K562 (cell line): ENCODE measurements around the gene PARD6A. TPM values are rescaled to one million over a fixed set of nuclear protein-coding genes. Genes with fewer than 3 reads are reported as not detected.
A peak's percentile ranks its signal among the peaks of the same experiment; 100 is the strongest.

ENCODE experiments used
- ATAC-seq: fragments of 200-7000 bp; cut with Tn5 transposase; 3 replicates; pipeline ENCODE4 v1.9.1; 2020; ENCODE audit warnings: moderate library complexity
- BruUV-seq: library from RNA; stranded (reverse); fragments of 400-500 nt; replicated peaks from 2 replicates; lab custom pipeline; 2021; lab: Mats Ljungman, UMichigan
- CTCF ChIA-PET: fragments of 300-600 bp; formaldehyde crosslinking; extraction: SDS; loops from one replicate; lab custom pipeline; 2021; ENCODE audit warnings: low intra/inter-chr PET ratio; lab: Yijun Ruan, JAX
- POLR2A ChIA-PET: fragments of 300-600, 350-650 bp; sonication (Branson Sonifier 250); formaldehyde crosslinking; extraction: SDS; loops from one replicate; lab custom pipeline; 2021; ENCODE audit warnings: antibody characterized with exemption, inconsistent platforms; lab: Yijun Ruan, JAX
- DNase-seq, 4 experiments: peaks; one replicate each; pipeline versions ENCODE4 v3.0.0 to v3.0.0-alpha.2; 2011 to 2018; ENCODE audit warnings: low spot score in 3 of 4, mixed read lengths in 3 of 4; ENCODE audit errors: extremely low read depth in 1 of 4
- FAIRE-seq: peaks from 2 replicates; lab custom pipeline; 2011; peaks lifted over from hg19 to GRCh38; lab: Jason Lieb, UNC
- H2AFZ ChIP-seq: 2 replicates; pipeline ENCODE4 v1.6.0; 2011; ENCODE audit warnings: low read depth, low read length, control low read depth, inconsistent platforms
- H3K27ac ChIP-seq: fragments of 200-600 bp; 3 replicates; pipeline ENCODE4 v1.8.0; 2011; ENCODE audit warnings: low read depth, mild to moderate bottlenecking, control low read depth, inconsistent platforms, low read length, moderate library complexity, mixed read lengths; ENCODE audit errors: extremely low read depth
- H3K27me3 ChIP-seq, 2 experiments: fragments of 300-600 bp in 1 of 2; 2 replicates in 1 of 2; 3 replicates in 1 of 2; pipeline versions ENCODE4 v1.6.0 to v1.8.0; 2011; ENCODE audit warnings: inconsistent platforms in 2 of 2, low read length in 2 of 2, mild to moderate bottlenecking in 1 of 2, mixed read lengths in 1 of 2, moderate library complexity in 1 of 2; ENCODE audit not compliant: control insufficient read depth in 2 of 2, insufficient read depth in 2 of 2
- H3K36me3 ChIP-seq: fragments of 300-600 bp; 3 replicates; pipeline ENCODE4 v1.8.0; 2011; ENCODE audit warnings: mild to moderate bottlenecking, low read length, inconsistent platforms; ENCODE audit not compliant: control insufficient read depth, insufficient read depth
- H3K4me1 ChIP-seq, 2 experiments: fragments of 200-600 bp in 1 of 2; replicated peaks in 1 of 2; 2 replicates in 1 of 2; 3 replicates in 1 of 2; pipeline versions ENCODE4 v1.5.1 to v1.8.0; 2011; ENCODE audit warnings: inconsistent platforms in 2 of 2, low read length in 2 of 2, mild to moderate bottlenecking in 1 of 2, mixed read lengths in 1 of 2, moderate library complexity in 1 of 2; ENCODE audit not compliant: control insufficient read depth in 2 of 2, insufficient read depth in 2 of 2
- H3K4me2 ChIP-seq: 2 replicates; pipeline ENCODE4 v1.6.1; 2011; ENCODE audit warnings: low read length, control low read depth, inconsistent platforms, mixed read lengths; ENCODE audit not compliant: insufficient read depth
- H3K4me3 ChIP-seq: fragments of 200-600 bp; sonication (generic), shearing (Covaris generic); 2 replicates; pipeline ENCODE4 v1.5.1; 2016; ENCODE audit warnings: control low read depth, inconsistent platforms
- H3K79me2 ChIP-seq: fragments of 200-600 bp; 3 replicates; pipeline ENCODE4 v1.8.0; 2011; ENCODE audit warnings: low read length, inconsistent platforms; ENCODE audit not compliant: control insufficient read depth, insufficient read depth
- H3K9ac ChIP-seq, 2 experiments: 2 replicates each; pipeline versions ENCODE4 v1.6.0 to v1.6.1; 2011; ENCODE audit warnings: low read depth in 2 of 2, low read length in 2 of 2, control low read depth in 1 of 2, inconsistent platforms in 1 of 2, mild to moderate bottlenecking in 1 of 2, mixed read lengths in 1 of 2; ENCODE audit not compliant: insufficient read depth in 1 of 2
- H3K9me1 ChIP-seq: one replicate; pipeline ENCODE4 v1.6.0; 2011; ENCODE audit warnings: inconsistent platforms, mild to moderate bottlenecking, low read length, moderate library complexity; ENCODE audit not compliant: control insufficient read depth, insufficient read depth
- H3K9me3 ChIP-seq: replicated peaks from 2 replicates; pipeline ENCODE4 v1.5.1; 2011; ENCODE audit warnings: low read depth, low read length, inconsistent platforms; ENCODE audit not compliant: control insufficient read depth, insufficient read depth
- H4K20me1 ChIP-seq: replicated peaks from 2 replicates; pipeline ENCODE4 v1.6.1; 2011; ENCODE audit warnings: low read length, inconsistent platforms, mixed read lengths; ENCODE audit not compliant: control insufficient read depth, insufficient read depth
- CBX2 ChIP-seq: fragments of 200-600 bp; sonication (generic); IDR thresholded peaks from one replicate; pipeline ENCODE4 v1.6.1; 2012; ENCODE audit warnings: mild to moderate bottlenecking, low read length, inconsistent platforms; ENCODE audit not compliant: insufficient read depth, poor library complexity, severe bottlenecking
- EHMT2 ChIP-seq: fragments of 450-650 bp; IDR thresholded peaks from 2 replicates; pipeline ENCODE4 v1.6.1; 2018; ENCODE audit warnings: antibody characterized with exemption
- MCM2 ChIP-seq: fragments of 450-650 bp; IDR thresholded peaks from 2 replicates; pipeline ENCODE4 v1.6.1; 2017; ENCODE audit warnings: low read depth, mild to moderate bottlenecking
- POU5F1 ChIP-seq: fragments of 150-350 bp; IDR thresholded peaks from 2 replicates; pipeline ENCODE4 v1.6.1; 2014; ENCODE audit warnings: borderline replicate concordance, low read length, low read depth, mild to moderate bottlenecking; ENCODE audit not compliant: partially characterized antibody
- SAP30 ChIP-seq: fragments of 200-600 bp; sonication (generic); IDR thresholded peaks from 2 replicates; pipeline ENCODE4 v1.6.1; 2012; ENCODE audit warnings: borderline replicate concordance, low read depth, mild to moderate bottlenecking, moderate library complexity, low read length, control low read depth, inconsistent platforms; ENCODE audit not compliant: insufficient read depth, poor library complexity, severe bottlenecking
- ZNF407 ChIP-seq: fragments of 450-650 bp; IDR thresholded peaks from 2 replicates; pipeline ENCODE4 v1.6.1; 2016; ENCODE audit warnings: low read depth
- ZNF699 ChIP-seq: fragments of 250-450 bp; sonication (Bioruptor Pico); IDR thresholded peaks from 2 replicates; pipeline ENCODE4 v1.8.0; 2021; ENCODE audit warnings: mild to moderate bottlenecking, moderate library complexity; ENCODE audit not compliant: insufficient replicate concordance
- WGBS: fragments of 100-300 bp; shearing (Covaris generic); methylation state at CpG from one replicate; pipeline ENCODE4 v1.1.6; 2016; ENCODE audit warnings: low coverage, mixed read lengths; ENCODE audit not compliant: insufficient coverage; ENCODE audit errors: missing lambda C conversion rate; 5-methylcytosine and 5-hydroxymethylcytosine counted together
- in situ Hi-C: fragments of 300-500 bp; cut with MboI; formaldehyde crosslinking; loops from 4 replicates; pipeline ENCODE4 v1.15.0; 2018; ENCODE audit warnings: inconsistent platforms, mixed read lengths
- intact Hi-C: fragments of 100-400 bp; cut with micrococcal nuclease; formaldehyde crosslinking; loops from 2 replicates; pipeline ENCODE4 v1.14.2; 2022
- polyA plus RNA-seq, 8 experiments: library from polyadenylated mRNA; depleted of rRNA in 4 of 8; stranded (reverse) in 5 of 8; unstranded in 3 of 8; fragments of >200 nt; fragmentation: Nextera tagmentation in 2 of 8; fragmentation: Illumina TruSeq in 1 of 8; extraction: Ambion mirVana in 2 of 8; extraction: Trizol in 1 of 8; gene quantifications; 2 replicates each; pipeline versions ENCODE4 v1.2.1 to v1.2.3, GENCODE V29; 2011 to 2014; ENCODE audit warnings: inconsistent platforms in 1 of 8, missing spikeins in 1 of 8
- total RNA-seq, 7 experiments: library from RNA; depleted of rRNA in 6 of 7; stranded (reverse); fragments of >200 nt in 6 of 7; fragmentation: Illumina TruSeq in 2 of 7; extraction: Trizol in 2 of 7; gene quantifications; 2 replicates each; pipeline versions ENCODE4 v1.2.1 to v1.2.3, GENCODE V29; 2011 to 2021; ENCODE audit warnings: low replicate concordance in 1 of 7

The PARD6A gene
- total and polyA plus RNA-seq, 9 of the 15 experiments (the other 6 are each of a cell fraction or from before 2014, with no cell fraction given), result 0.04 to 2.0 (median 0.44) TPM

GRCh38 chr16:67697422-67698185 is 36.8 kb downstream of the PARD6A start:
- DNase-seq (no peak), ATAC-seq (0 out of 3 replicates have a peak, but pooled peaks have one; percentile 37), FAIRE-seq (no peak)
- 73% methylated on average over 4 of the region's 4 CpGs for WGBS
- Histone ChIP-seq H4K20me1 (no peaks in the 10 kb centered on the region), H3K4me3 (no peak overlapping the region), H3K9me1 (no peaks in the 10 kb centered on the region), H2AFZ (no peak overlapping the region), H3K27ac (no peak overlapping the region), H3K36me3 (peaks cover 8% of the 10 kb centered on the region; the same call in 1 of the 3 replicates), H3K4me1 (no peaks in the 10 kb centered on the region; a peak in 1 of 5 replicates), H3K4me2 (no peak overlapping the region), H3K79me2 (no peaks in the 10 kb centered on the region), H3K9me3 (peaks cover 3% of the 10 kb centered on the region), H3K9ac (no peak overlapping the region), H3K27me3 (no peaks in the 10 kb centered on the region)
- in situ Hi-C loops, result no loop called here
- CTCF ChIA-PET, result no interaction called here
- intact Hi-C loops, result no loop called here
- POLR2A ChIA-PET, result interaction anchor here (0.5 kb wide), 1 partner anchor 507 kb away, joined by 3 read pairs; no protein-coding TSS in a partner anchor
- no TSS peak for BruUV-seq
- TF ChIP-seq ZNF699 (CRISPR knock-in tag) (no peak), EHMT2 (no peak), MCM2 (no peak), SAP30 (no peak), CBX2 (no peak), ZNF407 (no peak), POU5F1 (no peak)
